ENCODE results near the gene C5orf22.
"Not testable (repeated sequence)": the region's sequence is repeated elsewhere in the genome, so short reads cannot be mapped to it uniquely, and the experiment has no call there.

The C5orf22 gene

GRCh38 chr5:31531888-31532547 is at the start of gene C5orf22, which contains the start of gene DROSHA:
C5orf22 (plus strand) TSS chr5:31532301; CDS start chr5:31532393, 92 bp downstream.
DROSHA (minus strand) TSS chr5:31532093; CDS start chr5:31529059, 3,034 bp downstream.
- peak; percentile 94 for DNase-seq

GRCh38 chr5:31485376-31486207 is 46.5 kb upstream of the C5orf22 start:
- DNase-seq = no peak

- no peak for DNase-seq
Observed at GRCh38 chr5:31486441-31486840, 45.7 kb upstream of the C5orf22 start.

- DNase-seq = no peak
Observed at GRCh38 chr5:31487506-31487905, 44.6 kb upstream of the C5orf22 start.

GRCh38 chr5:31492869-31493268 is 39.2 kb upstream of the C5orf22 start:
- DNase-seq = no peak

- DNase-seq = no peak
Observed at GRCh38 chr5:31495336-31495735, 36.8 kb upstream of the C5orf22 start.

- DNase-seq = no peak
Observed at GRCh38 chr5:31496301-31496700, 35.8 kb upstream of the C5orf22 start.

GRCh38 chr5:31496891-31497290 is 35.2 kb upstream of the C5orf22 start:
- no peak for DNase-seq

- no peak for DNase-seq
Observed at GRCh38 chr5:31500256-31500655, 31.8 kb upstream of the C5orf22 start.

- no peak for DNase-seq
Observed at GRCh38 chr5:31502506-31502905, 29.6 kb upstream of the C5orf22 start.

GRCh38 chr5:31504529-31504928 is 27.6 kb upstream of the C5orf22 start:
- DNase-seq = no peak

GRCh38 chr5:31511305-31511704 is 20.8 kb upstream of the C5orf22 start:
- DNase-seq = no peak

GRCh38 chr5:31516802-31517201 is 15.3 kb upstream of the C5orf22 start:
- no peak for DNase-seq

GRCh38 chr5:31523041-31523440 is 9.1 kb upstream of the C5orf22 start:
- DNase-seq = no peak

- DNase-seq = no peak
Observed at GRCh38 chr5:31530541-31531265, 1.4 kb upstream of the C5orf22 start.

- peak; percentile 22 for DNase-seq
Observed at GRCh38 chr5:31531543-31531887, 586 bp upstream of the C5orf22 start.

GRCh38 chr5:31534527-31535046 is 2.5 kb downstream of the C5orf22 start:
- DNase-seq = no peak

GRCh38 chr5:31536873-31537272 is 4.8 kb downstream of the C5orf22 start:
- no peak for DNase-seq

- no peak for DNase-seq
Observed at GRCh38 chr5:31537349-31537748, 5.2 kb downstream of the C5orf22 start.

- DNase-seq = no peak
Observed at GRCh38 chr5:31537851-31538250, 5.8 kb downstream of the C5orf22 start.

GRCh38 chr5:31549114-31549513 is 17.0 kb downstream of the C5orf22 start:
- DNase-seq = not testable (repeated sequence)

GRCh38 chr5:31551878-31552277 is 19.8 kb downstream of the C5orf22 start:
- no peak for DNase-seq

- DNase-seq = no peak
Observed at GRCh38 chr5:31553863-31554262, 21.8 kb downstream of the C5orf22 start.
